ENCODE data around the gene SIX4. TPM values are rescaled to one million over a fixed set of nuclear protein-coding genes. Genes with fewer than 3 reads are reported as not detected.
A peak's percentile ranks its signal among the peaks of the same experiment; 100 is the strongest.

Gene SIX4
- total and polyA plus RNA-seq, 4 donors, result 1.0 to 7.1 (median 3.2) TPM

DNA sequence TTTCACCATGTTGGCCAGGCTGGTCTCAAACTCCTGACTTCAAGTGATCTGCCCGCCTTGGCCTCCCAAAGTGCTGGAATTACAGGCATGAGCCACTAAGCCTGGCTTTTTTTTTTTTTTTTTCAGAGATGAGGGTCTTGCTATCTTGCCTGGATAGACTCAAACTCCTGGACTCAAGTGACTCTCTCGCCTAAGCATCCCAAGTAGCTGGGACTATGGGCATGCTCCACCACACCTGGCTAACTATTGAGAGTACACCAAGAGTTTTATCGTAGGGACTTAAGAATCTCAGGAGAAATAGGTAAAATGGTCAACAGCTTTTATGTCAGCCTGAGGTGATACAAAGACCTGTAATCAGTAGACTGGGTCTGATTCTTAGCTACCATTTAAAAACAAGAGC, 43.6 kb downstream of the SIX4 start:
- TF ChIP-seq, protein P1, sequence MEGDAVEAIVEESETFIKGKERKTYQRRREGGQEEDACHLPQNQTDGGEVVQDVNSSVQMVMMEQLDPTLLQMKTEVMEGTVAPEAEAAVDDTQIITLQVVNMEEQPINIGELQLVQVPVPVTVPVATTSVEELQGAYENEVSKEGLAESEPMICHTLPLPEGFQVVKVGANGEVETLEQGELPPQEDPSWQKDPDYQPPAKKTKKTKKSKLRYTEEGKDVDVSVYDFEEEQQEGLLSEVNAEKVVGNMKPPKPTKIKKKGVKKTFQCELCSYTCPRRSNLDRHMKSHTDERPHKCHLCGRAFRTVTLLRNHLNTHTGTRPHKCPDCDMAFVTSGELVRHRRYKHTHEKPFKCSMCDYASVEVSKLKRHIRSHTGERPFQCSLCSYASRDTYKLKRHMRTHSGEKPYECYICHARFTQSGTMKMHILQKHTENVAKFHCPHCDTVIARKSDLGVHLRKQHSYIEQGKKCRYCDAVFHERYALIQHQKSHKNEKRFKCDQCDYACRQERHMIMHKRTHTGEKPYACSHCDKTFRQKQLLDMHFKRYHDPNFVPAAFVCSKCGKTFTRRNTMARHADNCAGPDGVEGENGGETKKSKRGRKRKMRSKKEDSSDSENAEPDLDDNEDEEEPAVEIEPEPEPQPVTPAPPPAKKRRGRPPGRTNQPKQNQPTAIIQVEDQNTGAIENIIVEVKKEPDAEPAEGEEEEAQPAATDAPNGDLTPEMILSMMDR (IDR thresholded peaks at IDR 0.05; ENCODE audit: control extremely low read depth, extremely low read depth), result no peak
- no peaks in the 10 kb centered on the region for H3K27me3 ChIP-seq (ENCODE audit: control insufficient read depth in 3 of 3, insufficient read depth in 3 of 3, low read length in 2 of 3)
- no peak for DNase-seq
- 95 to 96% methylated on average over 3 of the region's 3 CpGs for WGBS, 2 donors
- no peaks in the 10 kb centered on the region for H3K4me1 ChIP-seq (ENCODE audit: control insufficient read depth in 5 of 5, insufficient read depth in 5 of 5, low read length in 5 of 5)
- H3K9ac ChIP-seq (ENCODE audit: insufficient read depth in 1 of 2, low read length in 2 of 2), result no peak overlapping the region
- no peak overlapping the region for H3K4me3 ChIP-seq
- ATAC-seq (ENCODE audit: insufficient read depth, low FRiP score), result no peak
- no peaks in the 10 kb centered on the region for H3K9me3 ChIP-seq (ENCODE audit: control insufficient read depth in 4 of 4, insufficient read depth in 3 of 4, low read length in 3 of 4)
- H3K36me3 ChIP-seq (ENCODE audit: control insufficient read depth in 4 of 4, insufficient read depth in 4 of 4, low read length in 4 of 4), result no peaks in the 10 kb centered on the region
- no peak overlapping the region for H3K27ac ChIP-seq (ENCODE audit: low read depth in 1 of 2, low read length in 1 of 2)

DNA sequence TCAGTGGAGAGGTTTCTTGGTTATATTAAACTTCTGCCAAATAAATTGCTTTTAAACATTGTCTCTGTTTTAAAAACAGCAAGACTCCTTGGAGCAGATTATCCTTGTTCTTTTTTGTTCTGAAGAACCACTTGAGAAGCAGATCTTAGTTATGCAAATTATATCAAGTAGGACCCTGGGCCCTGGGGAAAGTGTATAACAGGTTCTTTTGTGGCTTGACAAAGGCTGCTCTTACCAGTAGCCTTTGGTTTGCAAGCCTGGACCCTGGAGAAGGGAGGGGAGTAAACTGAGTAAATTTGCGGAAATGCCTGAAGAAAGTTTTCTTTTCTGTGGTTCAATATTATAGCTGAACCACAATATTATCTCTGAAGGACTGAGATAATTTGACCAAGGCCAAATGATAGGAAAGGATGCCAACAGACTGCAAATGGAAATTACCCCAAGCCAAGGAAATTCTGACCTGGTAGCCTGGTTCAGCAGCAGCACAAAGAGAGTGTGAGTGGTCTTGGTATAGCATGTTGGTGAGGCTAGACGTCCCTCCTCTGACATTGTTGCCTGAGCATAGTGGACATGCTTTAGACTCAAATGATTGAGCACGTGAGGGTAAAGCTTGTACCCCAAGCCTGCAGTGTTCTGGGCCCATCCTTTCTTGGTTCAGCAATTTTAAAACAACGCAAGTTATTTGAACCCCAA, 44.4 kb downstream of the SIX4 start:
- Histone ChIP-seq H3K4me1 (ENCODE audit: control insufficient read depth in 5 of 5, insufficient read depth in 5 of 5, low read length in 5 of 5) (no peaks in the 10 kb centered on the region), H3K36me3 (ENCODE audit: control insufficient read depth in 4 of 4, insufficient read depth in 4 of 4, low read length in 4 of 4) (no peaks in the 10 kb centered on the region), H3K4me3 (no peak overlapping the region), H3K27me3 (ENCODE audit: control insufficient read depth in 3 of 3, insufficient read depth in 3 of 3, low read length in 2 of 3) (no peaks in the 10 kb centered on the region), H3K9me3 (ENCODE audit: control insufficient read depth in 4 of 4, insufficient read depth in 3 of 4, low read length in 3 of 4) (no peaks in the 10 kb centered on the region), H3K27ac (ENCODE audit: low read depth in 1 of 2, low read length in 1 of 2) (no peak overlapping the region), H3K9ac (ENCODE audit: insufficient read depth in 1 of 2, low read length in 2 of 2) (no peak overlapping the region)
- TF ChIP-seq, protein P1 (IDR thresholded peaks at IDR 0.05; ENCODE audit: control extremely low read depth, extremely low read depth), result no peak
- DNase-seq (no peak), ATAC-seq (ENCODE audit: insufficient read depth, low FRiP score) (no peak)
- 83% methylated on average over 4 of the region's 4 CpGs for whole genome bisulfite sequencing, 2 donors

DNA sequence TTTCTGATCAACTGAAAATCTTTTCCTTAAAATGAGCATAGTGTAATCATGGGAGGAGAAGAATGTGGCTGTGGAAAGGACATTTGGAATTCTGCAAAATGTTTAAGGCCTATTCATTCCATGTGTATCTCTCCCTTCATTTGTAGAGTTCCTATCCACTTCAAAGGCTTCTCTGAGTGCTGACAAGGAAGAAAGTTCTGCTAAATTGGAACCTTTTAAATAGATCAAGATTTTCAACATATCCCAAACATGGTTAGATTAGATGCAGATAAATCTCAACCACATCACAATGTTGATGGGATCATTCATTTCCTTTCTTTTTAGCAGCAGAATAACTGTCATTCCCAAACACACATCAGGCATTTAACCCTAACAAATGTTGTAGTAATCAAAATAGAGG, 46.5 kb downstream of the SIX4 start:
- no peaks in the 10 kb centered on the region for H3K36me3 ChIP-seq (ENCODE audit: control insufficient read depth in 4 of 4, insufficient read depth in 4 of 4, low read length in 4 of 4)
- TF ChIP-seq, protein P1 (IDR thresholded peaks at IDR 0.05; ENCODE audit: control extremely low read depth, extremely low read depth), result no peak
- H3K9me3 ChIP-seq (ENCODE audit: control insufficient read depth in 4 of 4, insufficient read depth in 3 of 4, low read length in 3 of 4), result no peaks in the 10 kb centered on the region
- no peak for ATAC-seq (ENCODE audit: insufficient read depth, low FRiP score)
- no peak overlapping the region for H3K9ac ChIP-seq (ENCODE audit: insufficient read depth in 1 of 2, low read length in 2 of 2)
- no peaks in the 10 kb centered on the region for H3K27me3 ChIP-seq (ENCODE audit: control insufficient read depth in 3 of 3, insufficient read depth in 3 of 3, low read length in 2 of 3)
- no peaks in the 10 kb centered on the region for H3K4me1 ChIP-seq (ENCODE audit: control insufficient read depth in 5 of 5, insufficient read depth in 5 of 5, low read length in 5 of 5)
- no peak overlapping the region for H3K4me3 ChIP-seq
- no peak overlapping the region for H3K27ac ChIP-seq (ENCODE audit: low read depth in 1 of 2, low read length in 1 of 2)
- DNase-seq, result no peak

DNA sequence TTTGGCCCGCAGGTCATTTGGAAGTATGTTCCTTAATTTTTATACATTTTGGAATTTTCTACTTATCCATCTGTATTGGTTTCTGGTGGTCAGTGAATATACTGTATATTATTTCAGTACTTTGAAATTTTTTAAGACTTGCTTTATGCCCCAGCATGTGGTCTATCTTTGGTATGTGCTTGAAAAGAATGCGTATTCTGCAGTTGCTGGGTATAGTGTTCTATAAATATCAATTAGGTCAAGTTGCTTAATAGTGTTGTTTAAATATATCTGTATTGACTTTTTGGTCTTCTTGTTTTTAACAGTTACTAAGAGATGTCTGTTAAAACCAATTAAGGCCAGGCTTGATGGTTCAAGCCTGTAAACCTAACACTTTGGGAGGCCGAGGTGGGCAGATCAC, 53.2 kb downstream of the SIX4 start:
- TF ChIP-seq, protein P1 (IDR thresholded peaks at IDR 0.05; ENCODE audit: control extremely low read depth, extremely low read depth), result no peak
- H3K27me3 ChIP-seq (ENCODE audit: control insufficient read depth in 3 of 3, insufficient read depth in 3 of 3, low read length in 2 of 3), result peaks cover 0 to 2% (median 0%) of the 10 kb centered on the region in 3 donors
- H3K27ac ChIP-seq (ENCODE audit: low read depth in 1 of 2, low read length in 1 of 2), result no peak overlapping the region
- no peaks in the 10 kb centered on the region for H3K4me1 ChIP-seq (ENCODE audit: control insufficient read depth in 5 of 5, insufficient read depth in 5 of 5, low read length in 5 of 5)
- 75 to 87% methylated on average over 3 of the region's 3 CpGs for WGBS, 2 donors
- H3K4me3 ChIP-seq, result no peak overlapping the region
- DNase-seq, result peak in 1 of 3 donors; percentile 2
- H3K9me3 ChIP-seq (ENCODE audit: control insufficient read depth in 4 of 4, insufficient read depth in 3 of 4, low read length in 3 of 4), result no peaks in the 10 kb centered on the region
- no peak overlapping the region for H3K9ac ChIP-seq (ENCODE audit: insufficient read depth in 1 of 2, low read length in 2 of 2)
- no peak for ATAC-seq (ENCODE audit: insufficient read depth, low FRiP score)
- no peaks in the 10 kb centered on the region for H3K36me3 ChIP-seq (ENCODE audit: control insufficient read depth in 4 of 4, insufficient read depth in 4 of 4, low read length in 4 of 4)
